22Rv1 (cell line): ENCODE measurements around the gene ITPKC.

Experiments used
- H3K27ac ChIP-seq: fragments of 450-650 bp; 2 replicates; pipeline ENCODE4 v1.5.1; 2017
- CTCF ChIP-seq: fragments of 450-650 bp; IDR thresholded peaks from 2 replicates; pipeline ENCODE4 v1.5.1; 2017; ENCODE audit warnings: mild to moderate bottlenecking
- ZFX ChIP-seq: fragments of 450-650 bp; IDR thresholded peaks from 2 replicates; pipeline ENCODE4 v1.6.1; 2017; ENCODE audit warnings: antibody characterized with exemption, borderline replicate concordance

ITPKC gene

GRCh38 chr19:40673397-40673796 is 43.5 kb upstream of the ITPKC start:
- TF ChIP-seq ZFX: no peak
- no peak overlapping the region for H3K27ac ChIP-seq

- TF ChIP-seq ZFX (no peak), CTCF (no peak)
- H3K27ac ChIP-seq: no peak overlapping the region
These were observed 42.6 kb upstream of the ITPKC start for GRCh38 chr19:40674291-40674690.

- TF ChIP-seq ZFX: no peak
- TF ChIP-seq CTCF: no peak
- no peak overlapping the region for H3K27ac ChIP-seq
These were observed 39.8 kb upstream of the ITPKC start for GRCh38 chr19:40677156-40677555.

- H3K27ac ChIP-seq: no peak overlapping the region
- no peak for TF ChIP-seq CTCF
- no peak for TF ChIP-seq ZFX
These were observed 35.9 kb upstream of the ITPKC start for GRCh38 chr19:40681039-40681438.

- TF ChIP-seq ZFX: no peak
- TF ChIP-seq CTCF: no peak
- no peak overlapping the region for H3K27ac ChIP-seq
These were observed 34.4 kb upstream of the ITPKC start for GRCh38 chr19:40682431-40682964.

GRCh38 chr19:40683437-40683836 is 33.5 kb upstream of the ITPKC start:
- no peak for TF ChIP-seq ZFX
- TF ChIP-seq CTCF: no peak
- no peak overlapping the region for H3K27ac ChIP-seq

- H3K27ac ChIP-seq: no peak overlapping the region
- no peak for TF ChIP-seq CTCF
- TF ChIP-seq ZFX: no peak
These were observed 32.6 kb upstream of the ITPKC start for GRCh38 chr19:40684280-40684679.

- TF ChIP-seq ZFX (no peak), CTCF (no peak)
- no peak overlapping the region for H3K27ac ChIP-seq
These were observed 31.8 kb upstream of the ITPKC start for GRCh38 chr19:40685016-40685526.
